Fibroblast of villous mesenchyme (primary cell): ENCODE data around the gene REC8. TPM values are rescaled to one million over a fixed set of nuclear protein-coding genes. Genes with fewer than 3 reads are reported as not detected.

Experiments used
- DNase-seq: peaks from one replicate; pipeline ENCODE4 v3.0.0-alpha.2; 2010; ENCODE audit warnings: low read depth
- H3K4me3 ChIP-seq: 2 replicates; pipeline ENCODE4 v1.5.1; 2011; ENCODE audit warnings: low read depth, mild to moderate bottlenecking, low read length
- CTCF ChIP-seq: IDR thresholded peaks from 2 replicates; pipeline ENCODE4 v1.5.1; 2012; ENCODE audit warnings: low read depth, mild to moderate bottlenecking, low read length; ENCODE audit not compliant: insufficient read depth
- total RNA-seq: library from RNA; depleted of rRNA; stranded (reverse); fragments of >200 nt; gene quantifications from 2 replicates; pipeline ENCODE4 v1.2.3, GENCODE V29; 2012

The REC8 gene
- total RNA-seq, 1 donor, result 4.7 TPM

GRCh38 chr14:24189059-24189375 lies 17.1 kb downstream of the REC8 start:
- H3K4me3 ChIP-seq, result peak overlapping the region; percentile 76
- DNase-seq, result no peak

GRCh38 chr14:24189460-24189859 lies 17.6 kb downstream of the REC8 start:
- H3K4me3 ChIP-seq, result no peak overlapping the region
- no peak for DNase-seq
- no peak for TF ChIP-seq CTCF

More at GRCh38 chr14:24189059-24189375, 17.1 kb downstream of the REC8 start:
- TF ChIP-seq CTCF, result no peak

- DNase-seq, result no peak
- no peak for TF ChIP-seq CTCF
- no peak overlapping the region for H3K4me3 ChIP-seq
These were observed 18.5 kb downstream of the REC8 start for GRCh38 chr14:24190416-24190815.

GRCh38 chr14:24192933-24193332 lies 21.1 kb downstream of the REC8 start:
- no peak for DNase-seq
- no peak for TF ChIP-seq CTCF
- no peak overlapping the region for H3K4me3 ChIP-seq

GRCh38 chr14:24194186-24194872 lies 22.4 kb downstream of the REC8 start:
- TF ChIP-seq CTCF, result no peak
- no peak for DNase-seq
- peak overlapping the region; percentile 84 for H3K4me3 ChIP-seq

GRCh38 chr14:24194873-24195185 lies 22.9 kb downstream of the REC8 start:
- DNase-seq, result no peak
- TF ChIP-seq CTCF, result no peak
- peak overlapping the region; percentile 84 for H3K4me3 ChIP-seq
